ENCODE measurements around the gene TLR2. TPM values are rescaled to one million over a fixed set of nuclear protein-coding genes. Genes with fewer than 3 reads are reported as not detected.

Gene TLR2
- total RNA-seq, result 100 to 1,000 TPM in 2 of 6 donors, 10 to 100 TPM in 4; 34.8 to 104 (median 91.2) TPM

DNA sequence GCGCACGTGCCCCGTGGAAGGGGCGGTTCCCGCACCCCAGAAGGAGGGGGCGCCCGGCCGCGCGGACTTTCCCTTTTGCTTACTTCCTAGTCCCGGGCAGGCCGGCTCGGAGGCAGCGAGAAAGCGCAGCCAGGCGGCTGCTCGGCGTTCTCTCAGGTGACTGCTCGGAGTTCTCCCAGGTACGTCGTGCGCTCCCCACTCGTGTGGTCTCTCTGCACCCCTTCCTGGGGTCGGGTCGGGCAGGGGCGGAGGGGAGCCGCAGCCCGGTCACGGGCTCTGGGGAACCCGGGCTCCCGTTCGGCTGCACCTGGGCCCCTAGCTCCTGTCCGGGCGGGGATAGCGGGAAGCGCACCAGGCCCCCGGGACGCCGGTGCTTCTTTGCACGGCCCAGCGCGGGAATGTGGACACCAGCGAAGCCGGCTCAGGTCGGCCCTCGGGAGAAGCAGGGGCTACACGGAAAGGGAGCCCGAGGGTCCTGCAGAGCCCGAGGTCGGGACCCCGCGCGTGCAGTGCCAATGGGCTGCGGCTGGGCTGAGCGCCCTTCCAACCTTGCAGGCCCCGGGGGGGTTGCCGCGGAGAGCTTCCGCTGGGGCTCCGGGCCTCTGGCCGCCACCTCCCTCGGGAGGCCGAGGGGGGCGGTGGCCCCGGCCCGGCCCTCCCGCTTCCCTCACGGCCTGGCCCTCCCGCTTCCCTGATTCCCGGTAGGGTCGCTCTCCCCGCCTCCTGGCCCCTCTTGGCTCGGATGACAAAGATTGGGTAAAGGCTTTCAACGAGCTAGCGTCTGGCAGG, at the start of gene TLR2:
Gene TLR2, plus strand, starts transcription at position 99 of the 789 bp plus-strand sequence. CDS start 18,628 bp downstream, outside the sequence.
- DNase-seq (peak; percentile 92 to 96), ATAC-seq (ENCODE audit: low FRiP score in 2 of 2) (peak; percentile 91 to 95)
- Histone ChIP-seq H3K36me3 (peaks cover 10 to 22% (median 16%) of the 10 kb centered on the region in 4 donors), H3K27ac (peak within 1 kb of the TSS; percentile 79 to 97 (median 90)), H3K9me3 (peaks cover 7 to 20% (median 13%) of the 10 kb centered on the region in 4 donors), H3K4me3 (peak within 1 kb of the TSS; percentile 51 to 83 (median 77)), H3K27me3 (no peaks in the 10 kb centered on the region), H3K4me1 (peaks cover 9 to 21% (median 20%) of the 10 kb centered on the region in 4 donors)
- WGBS, 2 donors, result 0 to 1% methylated on average over 18 to 25 of the region's 75 CpGs
- TF ChIP-seq EP300 (IDR thresholded peaks at IDR 0.05), result peak in 1 of 4 donors; percentile 18
- TF ChIP-seq POLR2A (IDR thresholded peaks at IDR 0.05), result peak in 2 of 4 donors; percentile 37 to 89
- TF ChIP-seq POLR2AphosphoS5 (IDR thresholded peaks at IDR 0.05), result peak; percentile 59 to 64
- no peak for TF ChIP-seq CTCF (IDR thresholded peaks at IDR 0.05)

DNA sequence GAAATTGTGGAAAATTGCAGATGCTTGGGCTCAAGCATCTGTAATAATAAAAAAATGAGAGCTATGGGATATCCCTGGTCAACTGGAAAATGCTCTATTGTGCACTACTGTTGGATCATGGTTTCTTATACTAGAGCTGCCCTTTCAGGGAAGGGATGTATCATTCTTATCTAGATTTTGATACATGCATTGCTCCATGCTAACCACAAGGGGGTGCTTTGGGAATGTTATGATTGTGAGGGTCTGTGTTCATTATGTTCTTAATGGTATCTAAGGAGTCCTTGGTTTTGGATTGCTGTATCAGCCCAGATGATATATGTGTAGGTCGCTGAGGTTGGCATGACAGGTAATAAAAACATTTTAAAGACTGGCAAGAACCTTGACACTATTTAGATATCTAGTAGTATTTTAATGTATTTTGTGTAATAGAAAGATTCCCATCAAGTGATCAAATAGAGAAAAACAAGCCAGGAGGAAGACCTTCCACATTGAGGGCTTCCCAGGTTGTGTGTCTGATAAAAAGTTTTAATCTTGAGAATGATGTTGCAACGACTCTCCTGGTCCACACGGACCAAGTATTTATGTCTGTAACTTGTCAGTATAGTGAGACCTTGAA, 49.2 kb upstream of the TLR2 start:
- Histone ChIP-seq H3K4me3 (no peak overlapping the region), H3K27ac (no peak overlapping the region), H3K4me1 (no peaks in the 10 kb centered on the region), H3K36me3 (peaks cover 3 to 65% (median 31%) of the 10 kb centered on the region in 4 donors), H3K9me3 (no peaks in the 10 kb centered on the region), H3K27me3 (no peaks in the 10 kb centered on the region)
- 56 to 75% methylated on average over 3 of the region's 3 CpGs for WGBS, 2 donors
- no peak for DNase-seq
- TF ChIP-seq POLR2AphosphoS5 (IDR thresholded peaks at IDR 0.05), result no peak
- TF ChIP-seq CTCF (IDR thresholded peaks at IDR 0.05), result peak; percentile 59 to 78 (median 69)
- ATAC-seq (ENCODE audit: low FRiP score in 2 of 2), result peak in 1 of 2 donors; percentile 79

DNA sequence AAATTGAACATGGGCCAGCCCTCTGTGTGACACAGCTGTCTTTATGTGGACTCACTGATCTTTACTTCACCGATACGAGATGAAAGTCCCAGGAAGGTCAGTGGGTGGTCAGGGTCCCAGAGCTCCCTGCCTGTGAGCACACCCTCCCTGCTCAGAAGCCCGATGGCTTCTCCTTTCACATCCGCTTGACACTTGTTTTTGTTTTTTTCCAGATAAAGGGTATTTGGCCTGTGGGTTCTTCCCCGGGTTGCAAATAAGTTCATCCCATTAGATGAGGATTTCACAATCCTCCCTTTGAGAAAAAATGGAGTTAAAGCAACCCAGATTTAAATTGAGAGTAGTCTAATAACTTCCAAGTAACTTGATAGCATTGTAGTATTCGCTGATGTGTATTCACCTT, 48.2 kb upstream of the TLR2 start:
- Histone ChIP-seq H3K4me1 (no peaks in the 10 kb centered on the region), H3K4me3 (no peak overlapping the region)
- WGBS, 2 donors, result 72 to 80% methylated on average over 6 of the region's 6 CpGs

GRCh38 chr4:153637201-153637600, 46.9 kb upstream of the TLR2 start:
- Histone ChIP-seq H3K36me3 (peaks cover 3 to 42% (median 14%) of the 10 kb centered on the region in 4 donors), H3K4me3 (no peak overlapping the region), H3K27ac (no peak overlapping the region), H3K4me1 (no peaks in the 10 kb centered on the region), H3K9me3 (no peaks in the 10 kb centered on the region), H3K27me3 (no peaks in the 10 kb centered on the region)
- ATAC-seq (ENCODE audit: low FRiP score in 2 of 2) (no peak), DNase-seq (no peak)
- TF ChIP-seq POLR2A (IDR thresholded peaks at IDR 0.05) (no peak), POLR2AphosphoS5 (IDR thresholded peaks at IDR 0.05) (no peak), EP300 (IDR thresholded peaks at IDR 0.05) (no peak), CTCF (IDR thresholded peaks at IDR 0.05) (no peak)
- 89 to 94% methylated on average over 1 to 3 of the region's 3 CpGs for WGBS, 2 donors

More for the DNA sequence above, 48.2 kb upstream of the TLR2 start:
- H3K27ac ChIP-seq, result no peak overlapping the region
- no peak for ATAC-seq (ENCODE audit: low FRiP score in 2 of 2)
- TF ChIP-seq EP300 (IDR thresholded peaks at IDR 0.05) (no peak), CTCF (IDR thresholded peaks at IDR 0.05) (no peak), POLR2A (IDR thresholded peaks at IDR 0.05) (no peak), POLR2AphosphoS5 (IDR thresholded peaks at IDR 0.05) (no peak)
- DNase-seq, result no peak
- no peaks in the 10 kb centered on the region for H3K9me3 ChIP-seq
- H3K36me3 ChIP-seq, result peaks cover 3 to 55% (median 21%) of the 10 kb centered on the region in 4 donors
- H3K27me3 ChIP-seq, result no peaks in the 10 kb centered on the region
